DND-41 (cell line): ENCODE data around the gene ADAP2.

Source experiments
- CTCF ChIP-seq: IDR thresholded peaks from 2 replicates; pipeline ENCODE4 v1.5.1; 2012; ENCODE audit warnings: borderline replicate concordance, low read length, moderate library complexity, mild to moderate bottlenecking; ENCODE audit not compliant: poor library complexity, severe bottlenecking; ENCODE audit errors: extremely low read depth
- EZH2 ChIP-seq: IDR thresholded peaks from 3 replicates; pipeline ENCODE4 v1.6.1; 2012; ENCODE audit warnings: borderline replicate concordance, low read depth, mild to moderate bottlenecking, moderate library complexity, low read length, inconsistent platforms; ENCODE audit not compliant: severe bottlenecking

- TF ChIP-seq CTCF, result no peak
- no peak for TF ChIP-seq EZH2
These were observed 4.8 kb downstream of the ADAP2 start for GRCh38 chr17:30926516-30926915.
